ENCODE measurements around the gene LRRC18. TPM values are rescaled to one million over a fixed set of nuclear protein-coding genes. Genes with fewer than 3 reads are reported as not detected.

Gene LRRC18
- total RNA-seq, 3 donors from 2014 or later, result not detected

DNA sequence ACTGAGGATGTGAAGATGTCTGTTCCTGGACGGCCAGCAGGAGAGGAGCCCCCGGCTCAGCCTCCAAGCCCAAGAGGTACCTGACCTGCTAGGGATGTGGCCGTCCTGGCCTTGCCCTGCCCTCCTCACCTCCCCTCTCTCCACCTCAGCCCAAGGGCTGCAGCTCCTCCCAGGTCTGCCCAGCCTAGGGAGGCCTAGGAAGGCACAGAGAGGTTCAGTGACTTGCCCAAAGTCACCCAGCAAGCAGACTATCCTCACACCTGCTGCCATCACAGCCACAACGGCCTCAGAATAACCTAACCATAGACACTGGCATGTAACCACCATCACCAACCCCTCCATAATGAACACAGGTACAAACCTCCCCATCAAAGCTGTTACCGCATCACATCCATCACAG, 38.7 kb upstream of the LRRC18 start:
- no peak for TF ChIP-seq CTCF (IDR thresholded peaks at IDR 0.05)
- no peak for ATAC-seq
- H3K36me3 ChIP-seq (ENCODE audit: low read depth), result no peaks in the 10 kb centered on the region
- no peak overlapping the region for H3K4me3 ChIP-seq
- H3K4me1 ChIP-seq (ENCODE audit: low read depth), result no peaks in the 10 kb centered on the region
- H3K9me3 ChIP-seq, result no peaks in the 10 kb centered on the region
- intact Hi-C loops (cut with DNase I, micrococcal nuclease), result loop anchor here in 1 of 2 donors (10.0 kb wide), 1 partner anchor 314 kb away; no protein-coding TSS in a partner anchor
- no peak for DNase-seq

DNA sequence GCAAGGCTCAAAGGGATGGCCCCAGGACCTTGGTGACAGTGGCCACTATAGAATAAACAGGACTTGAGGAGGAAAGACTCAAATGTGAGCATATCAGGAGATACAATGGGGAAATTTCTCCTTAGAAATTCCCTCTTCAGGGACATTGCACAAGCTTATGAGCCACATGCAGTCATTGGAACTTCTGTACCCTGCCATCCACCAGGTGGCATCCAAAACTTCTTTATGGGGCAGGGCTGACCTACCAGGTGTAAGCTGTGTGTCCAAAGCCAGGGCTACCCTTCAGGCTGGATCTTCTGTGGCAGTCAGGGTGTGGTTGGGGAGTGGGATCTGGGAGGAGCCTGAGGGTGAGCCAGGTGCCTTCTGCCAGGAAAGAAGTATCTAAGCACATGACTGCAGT, 36.6 kb upstream of the LRRC18 start:
- peak in 1 of 3 donors; percentile 9 for DNase-seq

DNA sequence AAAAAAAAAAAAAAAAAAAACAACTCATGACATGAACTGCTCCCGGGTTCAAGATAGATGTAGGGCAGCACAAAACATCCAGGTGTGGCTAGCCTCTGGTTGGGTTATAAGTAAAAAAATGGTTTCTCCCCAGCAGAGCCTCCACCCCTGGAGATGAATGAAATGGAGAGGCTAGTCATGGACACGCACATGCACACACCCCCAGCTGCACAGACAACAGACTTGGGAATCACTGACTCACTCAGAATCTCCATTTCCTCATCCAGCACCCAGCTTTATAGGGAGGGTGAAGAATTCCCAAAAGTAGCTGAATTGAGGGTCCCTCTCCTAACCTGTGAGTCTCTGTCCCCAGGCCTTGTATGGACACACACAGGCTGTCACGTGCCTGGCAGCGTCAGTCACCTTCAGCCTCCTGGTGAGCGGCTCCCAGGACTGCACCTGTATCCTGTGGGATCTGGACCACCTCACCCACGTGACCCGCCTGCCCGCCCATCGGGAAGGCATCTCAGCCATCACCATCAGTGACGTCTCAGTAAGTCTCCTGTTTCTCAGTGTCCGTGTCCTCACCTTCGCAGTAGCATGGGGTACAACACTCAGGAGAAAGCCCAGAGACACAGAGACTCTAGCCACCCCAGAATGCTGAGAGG, 35.0 kb upstream of the LRRC18 start:
- intact Hi-C loops (cut with DNase I, micrococcal nuclease), result loop anchor here in 1 of 2 donors (10.0 kb wide), 1 partner anchor 310 kb away; no protein-coding TSS in a partner anchor
- DNase-seq, result no peak

More for the DNA sequence above, 36.6 kb upstream of the LRRC18 start:
- no peak overlapping the region for H3K4me3 ChIP-seq
- TF ChIP-seq CTCF (IDR thresholded peaks at IDR 0.05), result no peak
- peak; percentile 23 for ATAC-seq
- no peaks in the 10 kb centered on the region for H3K9me3 ChIP-seq
- intact Hi-C loops (cut with DNase I, micrococcal nuclease), result loop anchor here in 1 of 2 donors (10.0 kb wide), 1 partner anchor 311 kb away; no protein-coding TSS in a partner anchor
- no peaks in the 10 kb centered on the region for H3K4me1 ChIP-seq (ENCODE audit: low read depth)
- H3K36me3 ChIP-seq (ENCODE audit: low read depth), result no peaks in the 10 kb centered on the region

DNA sequence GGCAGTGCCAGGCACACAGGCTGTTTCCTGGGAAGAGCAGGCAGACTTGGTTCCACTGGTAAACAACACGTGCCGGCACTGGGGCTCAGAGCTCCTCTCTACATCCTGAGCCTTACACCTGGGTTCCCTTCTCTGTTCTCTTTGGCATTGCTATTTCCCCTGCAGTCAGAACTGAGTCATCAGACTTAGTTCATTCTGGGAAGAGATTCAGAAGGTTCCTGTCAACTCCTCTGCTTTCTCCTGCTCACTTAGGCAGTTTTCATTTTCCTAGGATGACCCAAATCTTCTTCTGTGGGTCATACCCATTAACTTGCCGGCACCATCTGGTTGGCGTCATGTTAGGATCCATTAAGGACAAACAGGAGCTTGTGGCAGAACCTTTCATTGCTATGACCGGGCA, 33.4 kb upstream of the LRRC18 start:
- Histone ChIP-seq H3K4me3 (no peak overlapping the region), H3K36me3 (ENCODE audit: low read depth) (no peaks in the 10 kb centered on the region), H3K4me1 (ENCODE audit: low read depth) (no peaks in the 10 kb centered on the region), H3K9me3 (no peaks in the 10 kb centered on the region)
- DNase-seq, result no peak
- ATAC-seq, result no peak
- intact Hi-C loops (cut with DNase I, micrococcal nuclease), result loop anchor here in 1 of 2 donors (10.0 kb wide), 1 partner anchor 308 kb away; no protein-coding TSS in a partner anchor
- no peak for TF ChIP-seq CTCF (IDR thresholded peaks at IDR 0.05)

More for the DNA sequence above, 35.0 kb upstream of the LRRC18 start:
- Histone ChIP-seq H3K4me1 (ENCODE audit: low read depth) (no peaks in the 10 kb centered on the region), H3K9me3 (no peaks in the 10 kb centered on the region), H3K36me3 (ENCODE audit: low read depth) (no peaks in the 10 kb centered on the region), H3K4me3 (no peak overlapping the region)
- TF ChIP-seq CTCF (IDR thresholded peaks at IDR 0.05), result no peak
- no peak for ATAC-seq

DNA sequence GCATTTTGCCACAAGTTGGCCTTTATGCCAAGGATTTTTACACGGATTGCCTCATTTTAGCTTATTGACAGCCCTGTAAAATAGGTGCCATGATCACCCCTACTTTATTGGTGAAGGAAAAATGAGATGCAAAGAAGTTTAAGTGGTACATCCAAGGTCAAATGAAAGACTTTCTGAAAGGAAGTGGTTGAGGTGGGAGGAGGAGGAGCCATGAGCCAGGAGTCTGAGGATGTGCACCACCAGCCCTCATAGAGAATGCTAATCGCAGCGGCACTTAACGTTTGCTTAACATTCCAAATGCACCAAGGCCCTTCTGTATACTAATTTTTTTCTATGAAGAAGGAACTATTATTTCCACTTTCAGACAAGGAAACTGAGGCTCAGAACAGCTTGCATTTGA, 31.0 kb upstream of the LRRC18 start:
- Histone ChIP-seq H3K4me3 (no peak overlapping the region), H3K4me1 (ENCODE audit: low read depth) (no peaks in the 10 kb centered on the region), H3K36me3 (ENCODE audit: low read depth) (no peaks in the 10 kb centered on the region), H3K9me3 (no peaks in the 10 kb centered on the region)
- ATAC-seq (no peak), DNase-seq (no peak)
- no peak for TF ChIP-seq CTCF (IDR thresholded peaks at IDR 0.05)
- intact Hi-C loops (cut with DNase I, micrococcal nuclease), result loop anchor here in 1 of 2 donors (10.0 kb wide), 1 partner anchor 306 kb away; no protein-coding TSS in a partner anchor
